NCI-H146 (cell line): ENCODE data around the gene BLOC1S3.

Experiments
- DNase-seq: peaks from one replicate; lab custom pipeline; 2025; lab: John Stamatoyannopoulos, UW

The BLOC1S3 gene, protein sequence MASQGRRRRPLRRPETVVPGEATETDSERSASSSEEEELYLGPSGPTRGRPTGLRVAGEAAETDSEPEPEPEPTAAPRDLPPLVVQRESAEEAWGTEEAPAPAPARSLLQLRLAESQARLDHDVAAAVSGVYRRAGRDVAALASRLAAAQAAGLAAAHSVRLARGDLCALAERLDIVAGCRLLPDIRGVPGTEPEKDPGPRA

DNA sequence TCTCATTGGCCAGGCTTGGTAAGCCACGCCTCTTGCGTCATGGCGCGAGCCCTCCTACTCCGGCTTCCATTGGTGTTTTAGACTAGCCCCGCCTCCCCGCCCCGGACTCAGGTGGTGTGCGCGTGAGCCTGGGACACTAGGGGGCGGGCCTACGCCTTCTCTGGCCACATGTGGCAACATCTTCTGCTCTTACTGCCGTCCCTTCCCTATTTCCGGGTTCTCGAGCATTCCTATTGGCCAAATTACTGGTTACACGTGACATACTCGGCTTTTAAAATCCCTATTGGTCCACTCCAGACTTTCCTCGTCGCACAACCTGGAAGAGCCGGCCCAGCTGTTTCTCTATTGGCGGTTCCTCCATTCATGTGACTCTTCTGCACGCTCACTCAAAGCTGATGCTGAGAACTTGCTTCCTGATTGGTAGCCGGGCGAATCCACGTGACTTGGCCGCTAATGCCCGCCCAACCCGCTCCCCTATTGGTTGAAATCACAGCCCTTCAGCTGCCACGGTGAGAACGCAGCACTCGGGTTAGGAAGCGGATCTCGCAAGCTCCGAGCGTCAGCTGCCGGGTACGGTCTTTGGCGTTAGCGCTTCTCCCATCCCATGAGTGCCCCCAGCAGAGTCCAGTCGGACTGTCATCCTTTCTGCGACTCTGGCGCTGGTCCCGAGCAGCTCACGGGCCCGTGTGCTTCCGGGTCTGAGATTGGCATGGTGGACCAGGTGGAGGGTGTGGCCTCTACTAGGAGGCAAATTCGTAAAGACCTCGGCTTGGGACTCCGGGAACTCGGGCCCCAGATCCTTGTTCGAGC lies at the start of gene BLOC1S3:
Gene BLOC1S3, plus strand, starts transcription at position 523 of the 810 bp plus-strand sequence. CDS start 513 bp downstream, outside the sequence.
- DNase-seq, result peak; percentile 100

DNA sequence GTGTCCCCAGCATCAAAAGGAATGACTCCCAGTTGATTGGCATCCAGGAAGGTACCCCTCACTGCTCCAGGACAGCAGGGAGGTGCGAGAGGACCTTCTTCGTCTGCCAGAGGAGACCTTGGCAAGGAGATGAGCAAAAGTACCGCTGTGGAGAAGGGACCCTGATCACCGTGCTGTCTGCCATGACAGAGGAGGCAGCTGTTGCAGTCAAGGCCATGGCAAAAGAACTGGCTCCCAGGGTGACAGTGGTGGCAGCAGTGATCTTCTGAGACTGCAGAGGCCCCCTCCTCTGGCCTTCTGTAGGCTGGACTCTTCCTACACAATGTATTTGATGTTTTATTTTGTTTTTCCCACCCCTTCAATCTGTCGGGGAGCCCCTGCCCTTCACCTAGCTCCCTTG lies 49.8 kb upstream of the BLOC1S3 start:
- no peak for DNase-seq

- DNase-seq, result no peak
Observed at GRCh38 chr19:45130236-45130635, 48.3 kb upstream of the BLOC1S3 start.

DNA sequence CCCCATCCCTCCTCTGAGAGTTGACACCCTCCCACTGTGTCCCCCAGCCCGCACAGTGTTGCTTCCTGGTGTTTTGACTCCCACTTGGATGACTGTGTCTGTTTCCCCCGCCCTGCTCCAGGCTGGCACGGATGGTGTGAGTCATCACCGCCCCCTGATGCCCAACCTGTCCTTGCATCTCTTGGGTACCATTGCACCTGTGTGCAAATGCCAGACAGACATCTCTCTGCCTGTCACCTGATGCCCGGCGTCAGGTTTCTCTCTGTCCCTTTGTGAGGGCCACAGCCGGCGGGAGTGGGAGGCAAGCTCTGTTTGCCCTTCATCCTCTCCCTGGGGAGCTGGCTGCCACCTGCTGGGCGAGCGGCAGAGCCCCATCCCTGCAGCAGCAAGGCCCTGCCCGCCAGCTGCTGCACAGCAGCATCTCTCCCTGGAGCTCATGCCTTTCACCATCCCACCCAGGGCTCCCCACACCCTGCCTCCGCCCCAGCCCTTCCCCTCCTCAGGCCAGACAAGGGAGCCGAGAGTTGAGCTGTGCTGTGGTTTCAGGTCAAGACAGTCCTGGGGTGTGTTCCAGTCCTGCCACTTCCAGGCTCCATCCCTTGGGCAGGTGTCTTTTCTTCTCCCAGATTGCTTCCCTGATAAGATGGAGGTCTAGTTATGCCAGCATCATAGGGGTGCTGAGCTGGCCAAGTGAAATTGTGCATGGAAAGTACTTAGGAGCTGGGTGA lies 47.5 kb upstream of the BLOC1S3 start:
- DNase-seq, result peak; percentile 99

- DNase-seq, result no peak
Observed at GRCh38 chr19:45133661-45134060, 44.9 kb upstream of the BLOC1S3 start.

- no peak for DNase-seq
Observed at GRCh38 chr19:45135176-45135885, 43.3 kb upstream of the BLOC1S3 start.

GRCh38 chr19:45136507-45137178 lies 41.9 kb upstream of the BLOC1S3 start:
- DNase-seq, result peak; percentile 63

GRCh38 chr19:45137179-45137761 lies 41.3 kb upstream of the BLOC1S3 start:
- DNase-seq, result peak; percentile 87

- peak; percentile 36 for DNase-seq
Observed at GRCh38 chr19:45138303-45138751, 40.3 kb upstream of the BLOC1S3 start.

- no peak for DNase-seq
Observed at GRCh38 chr19:45139286-45140143, 39.1 kb upstream of the BLOC1S3 start.

- DNase-seq, result no peak
Observed at GRCh38 chr19:45140144-45140503, 38.5 kb upstream of the BLOC1S3 start.

GRCh38 chr19:45140533-45140932 lies 38.1 kb upstream of the BLOC1S3 start:
- no peak for DNase-seq

- no peak for DNase-seq
Observed at GRCh38 chr19:45141203-45141900, 37.2 kb upstream of the BLOC1S3 start.

GRCh38 chr19:45142016-45142725 lies 36.4 kb upstream of the BLOC1S3 start:
- no peak for DNase-seq

- no peak for DNase-seq
Observed at GRCh38 chr19:45142726-45143110, 35.9 kb upstream of the BLOC1S3 start.

GRCh38 chr19:45144431-45145269 lies 33.9 kb upstream of the BLOC1S3 start:
- no peak for DNase-seq

GRCh38 chr19:45145270-45146189 lies 33.1 kb upstream of the BLOC1S3 start:
- no peak for DNase-seq
